Measurements from ENCODE around the gene COL18A1. TPM values are rescaled to one million over a fixed set of nuclear protein-coding genes. Genes with fewer than 3 reads are reported as not detected.

The COL18A1 gene
- total and polyA plus RNA-seq, 2 of the 8 experiments (the other 6 are each of a cell fraction or from before 2014, with no cell fraction given), result 145 to 201 TPM

DNA sequence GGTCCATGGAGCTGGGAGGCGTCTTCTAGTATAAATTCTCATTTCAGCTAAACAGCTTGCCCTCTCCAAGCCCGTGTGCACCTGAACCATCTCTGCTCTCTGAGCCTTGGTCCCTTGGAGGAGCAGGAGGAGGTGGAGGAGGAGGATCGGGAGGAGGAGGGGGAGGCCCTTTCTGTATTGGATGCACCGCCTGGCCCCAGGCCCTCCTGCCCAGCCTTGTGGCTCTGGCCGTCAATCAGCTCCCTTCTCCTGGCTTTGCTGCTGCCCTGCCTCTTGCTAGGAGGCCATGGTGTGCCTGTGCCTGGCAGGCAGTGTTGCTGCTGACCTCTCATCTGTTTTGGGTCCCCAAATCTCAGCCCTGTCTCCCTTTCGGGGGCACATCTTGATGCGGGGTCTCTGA lies 9.0 kb downstream of the COL18A1 start (continued):
- TF ChIP-seq, protein P1, sequence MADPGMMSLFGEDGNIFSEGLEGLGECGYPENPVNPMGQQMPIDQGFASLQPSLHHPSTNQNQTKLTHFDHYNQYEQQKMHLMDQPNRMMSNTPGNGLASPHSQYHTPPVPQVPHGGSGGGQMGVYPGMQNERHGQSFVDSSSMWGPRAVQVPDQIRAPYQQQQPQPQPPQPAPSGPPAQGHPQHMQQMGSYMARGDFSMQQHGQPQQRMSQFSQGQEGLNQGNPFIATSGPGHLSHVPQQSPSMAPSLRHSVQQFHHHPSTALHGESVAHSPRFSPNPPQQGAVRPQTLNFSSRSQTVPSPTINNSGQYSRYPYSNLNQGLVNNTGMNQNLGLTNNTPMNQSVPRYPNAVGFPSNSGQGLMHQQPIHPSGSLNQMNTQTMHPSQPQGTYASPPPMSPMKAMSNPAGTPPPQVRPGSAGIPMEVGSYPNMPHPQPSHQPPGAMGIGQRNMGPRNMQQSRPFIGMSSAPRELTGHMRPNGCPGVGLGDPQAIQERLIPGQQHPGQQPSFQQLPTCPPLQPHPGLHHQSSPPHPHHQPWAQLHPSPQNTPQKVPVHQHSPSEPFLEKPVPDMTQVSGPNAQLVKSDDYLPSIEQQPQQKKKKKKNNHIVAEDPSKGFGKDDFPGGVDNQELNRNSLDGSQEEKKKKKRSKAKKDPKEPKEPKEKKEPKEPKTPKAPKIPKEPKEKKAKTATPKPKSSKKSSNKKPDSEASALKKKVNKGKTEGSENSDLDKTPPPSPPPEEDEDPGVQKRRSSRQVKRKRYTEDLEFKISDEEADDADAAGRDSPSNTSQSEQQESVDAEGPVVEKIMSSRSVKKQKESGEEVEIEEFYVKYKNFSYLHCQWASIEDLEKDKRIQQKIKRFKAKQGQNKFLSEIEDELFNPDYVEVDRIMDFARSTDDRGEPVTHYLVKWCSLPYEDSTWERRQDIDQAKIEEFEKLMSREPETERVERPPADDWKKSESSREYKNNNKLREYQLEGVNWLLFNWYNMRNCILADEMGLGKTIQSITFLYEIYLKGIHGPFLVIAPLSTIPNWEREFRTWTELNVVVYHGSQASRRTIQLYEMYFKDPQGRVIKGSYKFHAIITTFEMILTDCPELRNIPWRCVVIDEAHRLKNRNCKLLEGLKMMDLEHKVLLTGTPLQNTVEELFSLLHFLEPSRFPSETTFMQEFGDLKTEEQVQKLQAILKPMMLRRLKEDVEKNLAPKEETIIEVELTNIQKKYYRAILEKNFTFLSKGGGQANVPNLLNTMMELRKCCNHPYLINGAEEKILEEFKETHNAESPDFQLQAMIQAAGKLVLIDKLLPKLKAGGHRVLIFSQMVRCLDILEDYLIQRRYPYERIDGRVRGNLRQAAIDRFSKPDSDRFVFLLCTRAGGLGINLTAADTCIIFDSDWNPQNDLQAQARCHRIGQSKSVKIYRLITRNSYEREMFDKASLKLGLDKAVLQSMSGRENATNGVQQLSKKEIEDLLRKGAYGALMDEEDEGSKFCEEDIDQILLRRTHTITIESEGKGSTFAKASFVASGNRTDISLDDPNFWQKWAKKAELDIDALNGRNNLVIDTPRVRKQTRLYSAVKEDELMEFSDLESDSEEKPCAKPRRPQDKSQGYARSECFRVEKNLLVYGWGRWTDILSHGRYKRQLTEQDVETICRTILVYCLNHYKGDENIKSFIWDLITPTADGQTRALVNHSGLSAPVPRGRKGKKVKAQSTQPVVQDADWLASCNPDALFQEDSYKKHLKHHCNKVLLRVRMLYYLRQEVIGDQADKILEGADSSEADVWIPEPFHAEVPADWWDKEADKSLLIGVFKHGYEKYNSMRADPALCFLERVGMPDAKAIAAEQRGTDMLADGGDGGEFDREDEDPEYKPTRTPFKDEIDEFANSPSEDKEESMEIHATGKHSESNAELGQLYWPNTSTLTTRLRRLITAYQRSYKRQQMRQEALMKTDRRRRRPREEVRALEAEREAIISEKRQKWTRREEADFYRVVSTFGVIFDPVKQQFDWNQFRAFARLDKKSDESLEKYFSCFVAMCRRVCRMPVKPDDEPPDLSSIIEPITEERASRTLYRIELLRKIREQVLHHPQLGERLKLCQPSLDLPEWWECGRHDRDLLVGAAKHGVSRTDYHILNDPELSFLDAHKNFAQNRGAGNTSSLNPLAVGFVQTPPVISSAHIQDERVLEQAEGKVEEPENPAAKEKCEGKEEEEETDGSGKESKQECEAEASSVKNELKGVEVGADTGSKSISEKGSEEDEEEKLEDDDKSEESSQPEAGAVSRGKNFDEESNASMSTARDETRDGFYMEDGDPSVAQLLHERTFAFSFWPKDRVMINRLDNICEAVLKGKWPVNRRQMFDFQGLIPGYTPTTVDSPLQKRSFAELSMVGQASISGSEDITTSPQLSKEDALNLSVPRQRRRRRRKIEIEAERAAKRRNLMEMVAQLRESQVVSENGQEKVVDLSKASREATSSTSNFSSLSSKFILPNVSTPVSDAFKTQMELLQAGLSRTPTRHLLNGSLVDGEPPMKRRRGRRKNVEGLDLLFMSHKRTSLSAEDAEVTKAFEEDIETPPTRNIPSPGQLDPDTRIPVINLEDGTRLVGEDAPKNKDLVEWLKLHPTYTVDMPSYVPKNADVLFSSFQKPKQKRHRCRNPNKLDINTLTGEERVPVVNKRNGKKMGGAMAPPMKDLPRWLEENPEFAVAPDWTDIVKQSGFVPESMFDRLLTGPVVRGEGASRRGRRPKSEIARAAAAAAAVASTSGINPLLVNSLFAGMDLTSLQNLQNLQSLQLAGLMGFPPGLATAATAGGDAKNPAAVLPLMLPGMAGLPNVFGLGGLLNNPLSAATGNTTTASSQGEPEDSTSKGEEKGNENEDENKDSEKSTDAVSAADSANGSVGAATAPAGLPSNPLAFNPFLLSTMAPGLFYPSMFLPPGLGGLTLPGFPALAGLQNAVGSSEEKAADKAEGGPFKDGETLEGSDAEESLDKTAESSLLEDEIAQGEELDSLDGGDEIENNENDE (IDR thresholded peaks at IDR 0.05; ENCODE audit: insufficient replicate concordance, low read length), result no peak
- TF ChIP-seq KDM4A (IDR thresholded peaks at IDR 0.05; ENCODE audit: low read depth, low read length, severe bottlenecking) (no peak), POU5F1 (IDR thresholded peaks at IDR 0.05; ENCODE audit: low read depth, low read length) (no peak), EP300 (IDR thresholded peaks at IDR 0.05; ENCODE audit: borderline replicate concordance in 1 of 2, low read depth in 2 of 2, low read length in 2 of 2) (no peak), NRF1 (IDR thresholded peaks at IDR 0.05; ENCODE audit: low read depth, low read length) (no peak), MAFK (IDR thresholded peaks at IDR 0.05; ENCODE audit: low read depth, low read length) (no peak), CREB1 (IDR thresholded peaks at IDR 0.05) (no peak), POLR2AphosphoS5 (IDR thresholded peaks at IDR 0.05; ENCODE audit: low read depth, low read length) (no peak), CTBP2 (IDR thresholded peaks at IDR 0.05; ENCODE audit: borderline replicate concordance, insufficient read depth, insufficient read length, low read length) (no peak)

Data from H1 (cell line).